ENCODE data around the gene PRKACG. TPM values are rescaled to one million over a fixed set of nuclear protein-coding genes. Genes with fewer than 3 reads are reported as not detected.
A peak's percentile ranks its signal among the peaks of the same experiment; 100 is the strongest.

Gene PRKACG
- total and polyA plus RNA-seq, 4 donors = not detected

GRCh38 chr9:68979538-68980314 lies 34.2 kb downstream of the PRKACG start:
- H3K4me3 ChIP-seq = no peak overlapping the region
- H3K27ac ChIP-seq (ENCODE audit: low read depth in 1 of 2, low read length in 1 of 2) = peak overlapping the region; percentile 7 to 75
- no peaks in the 10 kb centered on the region for H3K36me3 ChIP-seq (ENCODE audit: control insufficient read depth in 4 of 4, insufficient read depth in 4 of 4, low read length in 4 of 4)
- H3K27me3 ChIP-seq (ENCODE audit: control insufficient read depth in 3 of 3, insufficient read depth in 3 of 3, low read length in 2 of 3) = no peaks in the 10 kb centered on the region
- DNase-seq (peak in 1 of 3 donors; percentile 22), ATAC-seq (ENCODE audit: insufficient read depth, low FRiP score) (no peak)
- 68 to 73% methylated on average over 9 of the region's 9 CpGs for WGBS, 2 donors
- H3K9ac ChIP-seq (ENCODE audit: insufficient read depth in 1 of 2, low read length in 2 of 2) = no peak overlapping the region
- H3K9me3 ChIP-seq (ENCODE audit: control insufficient read depth in 4 of 4, insufficient read depth in 3 of 4, low read length in 3 of 4) = no peaks in the 10 kb centered on the region
- H3K4me1 ChIP-seq (ENCODE audit: control insufficient read depth in 5 of 5, insufficient read depth in 5 of 5, low read length in 5 of 5) = peaks cover 0 to 7% (median 0%) of the 10 kb centered on the region in 5 donors
- TF ChIP-seq CTCF (IDR thresholded peaks at IDR 0.05; ENCODE audit: control extremely low read depth, extremely low read depth) = no peak

DNA sequence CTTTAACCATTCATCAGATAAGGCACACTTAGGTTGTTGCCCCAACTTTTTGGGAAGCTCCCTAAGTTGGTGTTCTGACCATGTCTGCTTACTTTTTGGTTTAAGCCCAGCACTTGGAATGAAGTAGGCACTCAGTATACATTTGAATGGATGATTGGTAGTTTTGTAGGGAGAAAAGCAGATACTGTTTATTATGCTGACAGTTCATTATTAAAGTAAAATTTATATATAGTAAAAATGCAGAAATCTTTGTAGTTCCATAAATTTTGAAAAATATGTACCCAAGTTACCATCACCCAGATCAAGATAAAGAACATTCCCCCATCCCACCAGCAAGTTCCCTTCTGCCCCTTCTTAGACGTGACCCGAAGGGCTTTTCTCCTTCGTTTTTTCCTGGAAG lies 35.4 kb downstream of the PRKACG start:
- peaks cover 0 to 2% (median 0%) of the 10 kb centered on the region in 4 donors for H3K36me3 ChIP-seq (ENCODE audit: control insufficient read depth in 4 of 4, insufficient read depth in 4 of 4, low read length in 4 of 4)
- H3K9ac ChIP-seq (ENCODE audit: insufficient read depth in 1 of 2, low read length in 2 of 2) = no peak overlapping the region
- H3K4me3 ChIP-seq = no peak overlapping the region
- 93% methylated on average over 3 of the region's 3 CpGs for WGBS, 2 donors
- H3K27ac ChIP-seq (ENCODE audit: low read depth in 1 of 2, low read length in 1 of 2) = no peak overlapping the region
- no peak for DNase-seq
- H3K4me1 ChIP-seq (ENCODE audit: control insufficient read depth in 5 of 5, insufficient read depth in 5 of 5, low read length in 5 of 5) = peaks cover 0 to 7% (median 0%) of the 10 kb centered on the region in 5 donors
- H3K27me3 ChIP-seq (ENCODE audit: control insufficient read depth in 3 of 3, insufficient read depth in 3 of 3, low read length in 2 of 3) = no peaks in the 10 kb centered on the region
- no peak for ATAC-seq (ENCODE audit: insufficient read depth, low FRiP score)
- H3K9me3 ChIP-seq (ENCODE audit: control insufficient read depth in 4 of 4, insufficient read depth in 3 of 4, low read length in 3 of 4) = peaks cover 0 to 3% (median 0%) of the 10 kb centered on the region in 4 donors
- TF ChIP-seq CTCF (IDR thresholded peaks at IDR 0.05; ENCODE audit: control extremely low read depth, extremely low read depth) = no peak

DNA sequence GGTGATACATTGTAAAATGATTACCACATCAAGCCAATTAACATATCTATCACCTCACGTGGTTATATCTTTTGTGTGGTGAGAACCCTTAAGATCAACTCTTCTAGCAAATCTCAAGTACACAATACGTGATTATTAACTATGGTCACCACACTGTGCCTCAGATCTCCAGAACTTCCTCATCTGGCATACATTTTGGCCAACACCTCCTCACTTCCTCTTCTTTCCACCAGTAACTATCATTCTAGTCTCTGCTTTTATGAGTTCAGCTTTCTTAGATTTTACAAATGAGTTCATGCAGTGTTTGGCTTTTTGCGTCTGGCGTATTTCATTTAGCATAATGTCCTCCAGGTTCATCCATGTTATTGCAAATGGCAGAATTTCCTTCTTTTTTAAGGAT lies 35.8 kb downstream of the PRKACG start:
- 49 to 59% methylated on average over 4 of the region's 4 CpGs for WGBS, 2 donors
- H3K27ac ChIP-seq (ENCODE audit: low read depth in 1 of 2, low read length in 1 of 2) = no peak overlapping the region
- peaks cover 0 to 3% (median 0%) of the 10 kb centered on the region in 4 donors for H3K9me3 ChIP-seq (ENCODE audit: control insufficient read depth in 4 of 4, insufficient read depth in 3 of 4, low read length in 3 of 4)
- H3K27me3 ChIP-seq (ENCODE audit: control insufficient read depth in 3 of 3, insufficient read depth in 3 of 3, low read length in 2 of 3) = no peaks in the 10 kb centered on the region
- no peak for TF ChIP-seq CTCF (IDR thresholded peaks at IDR 0.05; ENCODE audit: control extremely low read depth, extremely low read depth)
- peaks cover 0 to 2% (median 0%) of the 10 kb centered on the region in 4 donors for H3K36me3 ChIP-seq (ENCODE audit: control insufficient read depth in 4 of 4, insufficient read depth in 4 of 4, low read length in 4 of 4)
- ATAC-seq (ENCODE audit: insufficient read depth, low FRiP score) = no peak
- no peak overlapping the region for H3K9ac ChIP-seq (ENCODE audit: insufficient read depth in 1 of 2, low read length in 2 of 2)
- H3K4me1 ChIP-seq (ENCODE audit: control insufficient read depth in 5 of 5, insufficient read depth in 5 of 5, low read length in 5 of 5) = peaks cover 0 to 7% (median 0%) of the 10 kb centered on the region in 5 donors
- H3K4me3 ChIP-seq = no peak overlapping the region
- DNase-seq = no peak
